A549 (cell line): ENCODE data around the gene SLBP. TPM values are rescaled to one million over a fixed set of nuclear protein-coding genes. Genes with fewer than 3 reads are reported as not detected.

Source experiments
- ATAC-seq, 2 experiments: fragments of 200-7000 bp in 1 of 2; fragments of >200 bp in 1 of 2; cut with Nextera tagmentation in 1 of 2; cut with Tn5 transposase in 1 of 2; 3 replicates each; pipeline versions ENCODE4 v1.8.0 to v1.9.1; 2018 to 2020; ENCODE audit warnings: mild to moderate bottlenecking in 1 of 2, moderate library complexity in 1 of 2
- CTCF ChIA-PET: fragments of 300-600 bp; sonication (Branson Sonifier 250); formaldehyde crosslinking; extraction: SDS; loops from one replicate; lab custom pipeline; 2021; ENCODE audit warnings: antibody characterized with exemption, inconsistent platforms; lab: Yijun Ruan, JAX
- POLR2A ChIA-PET: fragments of 350-600 bp; formaldehyde crosslinking; extraction: SDS; loops from one replicate; lab custom pipeline; 2021; ENCODE audit warnings: antibody characterized with exemption, inconsistent platforms; lab: Yijun Ruan, JAX
- DNase-seq, 2 experiments: peaks; one replicate each; pipeline versions ENCODE4 v3.0.0 to v3.0.0-alpha.2; 2011 to 2016; ENCODE audit warnings: low read depth in 1 of 2, low spot score in 1 of 2
- FAIRE-seq: peaks from 2 replicates; lab custom pipeline; 2011; peaks lifted over from hg19 to GRCh38; lab: Jason Lieb, UNC
- H3K27ac ChIP-seq, 2 experiments: fragments of >200 bp; sonication (Bioruptor Twin); formaldehyde crosslinking; 3 replicates each; pipeline ENCODE4 v1.5.1; 2016 to 2017
- H3K4me1 ChIP-seq: fragments of >200 bp; sonication (Bioruptor Twin); formaldehyde crosslinking; 3 replicates; pipeline ENCODE4 v1.6.1; 2016
- H3K4me2 ChIP-seq: fragments of >200 bp; sonication (Bioruptor Twin); formaldehyde crosslinking; 3 replicates; pipeline ENCODE4 v1.6.1; 2016
- H3K4me3 ChIP-seq: fragments of >200 bp; sonication (Bioruptor Twin); formaldehyde crosslinking; 3 replicates; pipeline ENCODE4 v1.5.1; 2016
- H3K9me3 ChIP-seq: fragments of >200 bp; sonication (Bioruptor Twin); formaldehyde crosslinking; 3 replicates; pipeline ENCODE4 v1.6.1; 2016
- BHLHE40 ChIP-seq: IDR thresholded peaks from 2 replicates; pipeline ENCODE4 v1.6.1; 2012; ENCODE audit warnings: low read depth, low read length, inconsistent platforms
- CEBPB ChIP-seq, 2 experiments: fragments of >200 bp in 1 of 2; sonication (Bioruptor Twin) in 1 of 2; formaldehyde crosslinking in 1 of 2; IDR thresholded peaks; 2 replicates each; pipeline ENCODE4 v1.6.1; 2012 to 2016
- CHD2 ChIP-seq: fragments of 150-350 bp; IDR thresholded peaks from 2 replicates; pipeline ENCODE4 v1.6.1; 2014; ENCODE audit warnings: low read length; ENCODE audit not compliant: partially characterized antibody
- ESRRA ChIP-seq: fragments of 150-350 bp; IDR thresholded peaks from 2 replicates; pipeline ENCODE4 v1.6.1; 2014; ENCODE audit warnings: mild to moderate bottlenecking, low read length, borderline replicate concordance
- FOSB ChIP-seq: fragments of 250-450 bp; sonication (Bioruptor Pico); IDR thresholded peaks from 2 replicates; pipeline ENCODE4 v1.5.0; 2020; ENCODE audit warnings: mild to moderate bottlenecking, moderate library complexity
- FOSL2 ChIP-seq, 2 experiments: fragments of 450-650 bp in 1 of 2; fragments of >200 bp in 1 of 2; sonication (Bioruptor Twin) in 1 of 2; formaldehyde crosslinking; IDR thresholded peaks; 2 replicates each; pipeline versions ENCODE4 v1.5.0 to v1.6.1; 2016 to 2020; ENCODE audit warnings: mild to moderate bottlenecking in 1 of 2, moderate library complexity in 1 of 2
- FOXS1 ChIP-seq: fragments of 250-450 bp; sonication (Bioruptor Pico); IDR thresholded peaks from 2 replicates; pipeline ENCODE4 v1.5.0; 2020; ENCODE audit warnings: mild to moderate bottlenecking, moderate library complexity
- HDAC2 ChIP-seq: fragments of 200-600 bp; sonication (generic); IDR thresholded peaks from 2 replicates; pipeline ENCODE4 v1.6.1; 2016
- HOXB13 ChIP-seq: fragments of 250-450 bp; sonication (Bioruptor Pico); IDR thresholded peaks from 2 replicates; pipeline ENCODE4 v1.5.0; 2020; ENCODE audit warnings: low read depth, mild to moderate bottlenecking, moderate library complexity
- JUN ChIP-seq, 2 experiments: fragments of >200 bp; sonication (Bioruptor Twin); formaldehyde crosslinking; IDR thresholded peaks; 2 replicates in 1 of 2; 3 replicates in 1 of 2; pipeline ENCODE4 v1.6.1; 2016 to 2017
- JUNB ChIP-seq: fragments of >200 bp; sonication (Bioruptor Twin); formaldehyde crosslinking; IDR thresholded peaks from 2 replicates; pipeline ENCODE4 v1.6.1; 2016
- KDM1A ChIP-seq: fragments of 200-600 bp; sonication (generic); IDR thresholded peaks from 2 replicates; pipeline ENCODE4 v1.6.1; 2016; ENCODE audit warnings: low read depth, mild to moderate bottlenecking
- KDM5A ChIP-seq: fragments of 200-600 bp; sonication (generic); IDR thresholded peaks from 2 replicates; pipeline ENCODE4 v1.6.1; 2016; ENCODE audit warnings: antibody characterized with exemption, mild to moderate bottlenecking
- MAZ ChIP-seq: fragments of 150-350 bp; IDR thresholded peaks from 2 replicates; pipeline ENCODE4 v1.6.1; 2014; ENCODE audit warnings: antibody characterized with exemption, low read depth, low read length, borderline replicate concordance
- MYC ChIP-seq: IDR thresholded peaks from 2 replicates; pipeline ENCODE4 v1.6.1; 2012; ENCODE audit warnings: mild to moderate bottlenecking, inconsistent platforms, low read length, improper control_type of control experiment, borderline replicate concordance
- NPAS2 ChIP-seq: fragments of 250-450 bp; sonication (Bioruptor Pico); IDR thresholded peaks from 2 replicates; pipeline ENCODE4 v1.8.0; 2022; ENCODE audit warnings: mild to moderate bottlenecking, moderate library complexity, borderline replicate concordance
- NR3C1 ChIP-seq: fragments of >200 bp; sonication (Bioruptor Twin); formaldehyde crosslinking; IDR thresholded peaks from 3 replicates; pipeline ENCODE4 v1.6.1; 2017
- PHF8 ChIP-seq: fragments of 200-600 bp; sonication (generic); IDR thresholded peaks from 2 replicates; pipeline ENCODE4 v1.6.1; 2016; ENCODE audit warnings: low read depth, mild to moderate bottlenecking, antibody characterized with exemption, moderate library complexity, borderline replicate concordance
- POLR2A ChIP-seq: IDR thresholded peaks from 2 replicates; pipeline ENCODE4 v1.6.1; 2012; ENCODE audit warnings: mild to moderate bottlenecking, low read length
- RAD21 ChIP-seq, 2 experiments: fragments of >200 bp in 1 of 2; sonication (Bioruptor Twin) in 1 of 2; formaldehyde crosslinking in 1 of 2; IDR thresholded peaks in 1 of 2; conservative IDR thresholded peaks in 1 of 2; 2 replicates in 1 of 2; 3 replicates in 1 of 2; pipeline ENCODE4 v1.6.1; 2012 to 2018; ENCODE audit warnings: inconsistent platforms in 1 of 2
- RARB ChIP-seq: fragments of 250-450 bp; sonication (Bioruptor Pico); IDR thresholded peaks from 2 replicates; pipeline ENCODE4 v1.8.0; 2021; ENCODE audit warnings: mild to moderate bottlenecking, moderate library complexity
- RFX5 ChIP-seq: fragments of 450-650 bp; IDR thresholded peaks from 2 replicates; pipeline ENCODE4 v1.7.1; 2014; ENCODE audit warnings: antibody characterized with exemption, mild to moderate bottlenecking, moderate library complexity
- TP53 ChIP-seq: fragments of 250-450 bp; sonication (Bioruptor Pico); IDR thresholded peaks from 2 replicates; pipeline ENCODE4 v1.5.0; 2021; ENCODE audit warnings: mild to moderate bottlenecking, moderate library complexity
- WGBS: methylation state at CpG from one replicate; pipeline ENCODE4 v1.1.6; 2017; ENCODE audit errors: missing lambda C conversion rate; 5-methylcytosine and 5-hydroxymethylcytosine counted together
- polyA minus RNA-seq: library from RNA; depleted of rRNA, polyadenylated mRNA; stranded (reverse); fragments of >200 nt; gene quantifications from 2 replicates; pipeline ENCODE4 v1.2.3, GENCODE V29; 2011; rRNA and poly(A)+ RNA removed
- polyA plus RNA-seq, 4 experiments: library from polyadenylated mRNA; depleted of rRNA in 3 of 4; stranded (reverse); fragments of >200 nt; fragmentation: RNase III in 1 of 4; extraction: RNeasy Plus Mini Kit Qiagen cat#74134 plus additional on column Dnase treatment in 1 of 4; gene quantifications; 2 replicates in 3 of 4; 3 replicates in 1 of 4; pipeline ENCODE4 v1.2.3, GENCODE V29; 2011 to 2017
- TF ChIP-seq, protein P1 (sequence below): IDR thresholded peaks from 2 replicates; pipeline ENCODE4 v1.6.1; 2012; ENCODE audit warnings: low read depth, borderline replicate concordance
- TF ChIP-seq, protein P2 (sequence below): fragments of >200 bp; sonication (Bioruptor Twin); formaldehyde crosslinking; IDR thresholded peaks from 3 replicates; pipeline ENCODE4 v1.6.1; 2016
- TF ChIP-seq, protein P3 (sequence below): IDR thresholded peaks from 2 replicates; pipeline ENCODE4 v1.6.1; 2012
- TF ChIP-seq, protein P4 (sequence below): fragments of >200 bp; sonication (Bioruptor Twin); formaldehyde crosslinking; IDR thresholded peaks from 3 replicates; pipeline ENCODE4 v1.5.1; 2016
- TF ChIP-seq, protein P5 (sequence below): fragments of 250-450 bp; sonication (Bioruptor Pico); IDR thresholded peaks from 2 replicates; pipeline ENCODE4 v1.5.0; 2021; ENCODE audit warnings: mild to moderate bottlenecking, moderate library complexity, borderline replicate concordance

The SLBP gene
- polyA plus RNA-seq (2011; rRNA removed) (66.7 and 89.9 TPM in 2 replicates), polyA plus RNA-seq (2017; fragmentation: RNase III; extraction: RNeasy Plus Mini Kit Qiagen cat#74134 plus additional on column Dnase treatment) (80.5 to 88.6 TPM (median 84.6 TPM) in 3 replicates), polyA minus RNA-seq (14.0 and 18.2 TPM in 2 replicates)
- 50.6 and 56.4 TPM in 2 replicates for polyA plus RNA-seq (2012; cell fraction: cytosol; rRNA removed)
- 31.6 and 38.1 TPM in 2 replicates for polyA plus RNA-seq (2012; cell fraction: nucleus; rRNA removed)

DNA sequence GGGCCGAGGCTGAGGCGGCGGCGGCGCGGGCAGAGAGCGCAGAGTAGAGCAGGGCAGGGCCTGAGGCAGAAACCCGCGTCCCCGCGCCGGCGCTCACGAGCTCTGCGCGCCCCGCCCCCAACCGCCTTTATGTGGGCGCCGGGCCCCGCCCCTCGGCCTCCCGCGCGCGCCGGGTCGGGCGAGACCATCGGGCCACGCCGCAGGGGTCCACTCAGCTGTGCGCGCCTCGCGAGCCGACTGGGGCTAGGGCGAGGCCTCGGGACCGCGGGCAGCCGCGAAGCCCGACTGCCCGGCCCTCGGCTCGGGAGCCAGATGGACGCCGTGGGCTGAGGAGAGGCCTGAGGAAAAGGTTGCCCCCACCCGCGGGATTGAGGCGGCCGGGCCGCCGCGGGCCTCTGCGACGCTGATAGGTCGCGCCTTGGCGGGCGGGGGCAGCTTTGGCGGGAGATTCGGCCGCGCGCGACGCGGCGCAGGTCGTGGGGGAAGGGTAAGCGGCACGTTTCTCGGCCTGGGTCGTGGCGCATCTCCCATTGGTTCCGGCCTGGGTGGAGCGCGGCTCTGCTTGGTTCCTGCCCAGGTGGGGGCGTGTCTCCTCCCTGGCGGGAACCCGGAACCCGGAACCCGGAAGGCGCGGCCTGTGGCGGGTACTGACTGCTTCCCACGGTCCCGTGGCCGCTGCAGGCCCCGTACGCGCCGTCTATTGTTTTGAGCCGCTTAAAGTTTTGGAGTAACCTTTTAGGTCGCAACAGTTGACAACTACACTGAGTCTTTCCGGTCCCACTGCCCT lies at the start of gene SLBP:
Gene SLBP (minus strand): TSS at position 104 of the 787 bp plus-strand sequence. CDS start 131 bp downstream, outside the sequence.
- DNase-seq (peak; percentile 92 to 97), ATAC-seq (peak; percentile 86 to 92), FAIRE-seq (no peak)
- Histone ChIP-seq H3K9me3 (no peaks in the 10 kb centered on the region), H3K4me2 (peak within 1 kb of the TSS; percentile 96), H3K27ac (peak within 1 kb of the TSS; percentile 99 to 100), H3K4me1 (peaks cover 40% of the 10 kb centered on the region), H3K4me3 (peak within 1 kb of the TSS; percentile 85)
- WGBS, result no CpG with 5 or more reads among the region's 98 CpGs
- CTCF ChIA-PET, result interaction anchor here (0.6 to 3.5 kb wide), 5 partner anchors 11 to 30 kb away, joined by 3 to 17 read pairs (median 4); no protein-coding TSS in a partner anchor
- POLR2A ChIA-PET, result interaction anchor here (0.5 to 2.2 kb wide), 8 partner anchors 9 to 365 kb away, joined by 4 to 21 read pairs (median 6); partner anchors contain the start of genes TACC3, TMEM129 and UVSSA
- TF ChIP-seq, protein P1, sequence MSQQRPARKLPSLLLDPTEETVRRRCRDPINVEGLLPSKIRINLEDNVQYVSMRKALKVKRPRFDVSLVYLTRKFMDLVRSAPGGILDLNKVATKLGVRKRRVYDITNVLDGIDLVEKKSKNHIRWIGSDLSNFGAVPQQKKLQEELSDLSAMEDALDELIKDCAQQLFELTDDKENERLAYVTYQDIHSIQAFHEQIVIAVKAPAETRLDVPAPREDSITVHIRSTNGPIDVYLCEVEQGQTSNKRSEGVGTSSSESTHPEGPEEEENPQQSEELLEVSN, result peak; percentile 99
- no peak for TF ChIP-seq HDAC2
- TF ChIP-seq, protein P2, sequence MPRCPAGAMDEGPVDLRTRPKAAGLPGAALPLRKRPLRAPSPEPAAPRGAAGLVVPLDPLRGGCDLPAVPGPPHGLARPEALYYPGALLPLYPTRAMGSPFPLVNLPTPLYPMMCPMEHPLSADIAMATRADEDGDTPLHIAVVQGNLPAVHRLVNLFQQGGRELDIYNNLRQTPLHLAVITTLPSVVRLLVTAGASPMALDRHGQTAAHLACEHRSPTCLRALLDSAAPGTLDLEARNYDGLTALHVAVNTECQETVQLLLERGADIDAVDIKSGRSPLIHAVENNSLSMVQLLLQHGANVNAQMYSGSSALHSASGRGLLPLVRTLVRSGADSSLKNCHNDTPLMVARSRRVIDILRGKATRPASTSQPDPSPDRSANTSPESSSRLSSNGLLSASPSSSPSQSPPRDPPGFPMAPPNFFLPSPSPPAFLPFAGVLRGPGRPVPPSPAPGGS, result 0 out of 3 replicates have a peak, but pooled peaks have one; percentile 61
- TF ChIP-seq RAD21 (conservative IDR thresholded peaks at IDR 0.05 in 1 of 2, IDR thresholded peaks at IDR 0.05 in 1 of 2), result no peak
- TF ChIP-seq HOXB13 (CRISPR knock-in tag), result no peak
- peak; percentile 87 for TF ChIP-seq POLR2A
- TF ChIP-seq BHLHE40, result peak; percentile 91
- peak; percentile 66; the same call in 1 of the 2 replicates for TF ChIP-seq RFX5
- 0 out of 2 replicates have a peak, but pooled peaks have one; percentile 27 for TF ChIP-seq PHF8
- no peak for TF ChIP-seq NR3C1
- TF ChIP-seq MYC, result peak; percentile 93
- TF ChIP-seq FOXS1 (CRISPR knock-in tag), result no peak
- TF ChIP-seq JUNB, result no peak
- 0 out of 2 replicates have a peak, but pooled peaks have one; percentile 78 for TF ChIP-seq MAZ
- TF ChIP-seq TP53, result no peak
- TF ChIP-seq CHD2, result peak; percentile 42
- TF ChIP-seq ESRRA, result no peak
- peak; percentile 57 to 80; a peak in 2 of 5 replicates for TF ChIP-seq JUN (IDR thresholded peaks at IDR 0.05)
- TF ChIP-seq, protein P3, sequence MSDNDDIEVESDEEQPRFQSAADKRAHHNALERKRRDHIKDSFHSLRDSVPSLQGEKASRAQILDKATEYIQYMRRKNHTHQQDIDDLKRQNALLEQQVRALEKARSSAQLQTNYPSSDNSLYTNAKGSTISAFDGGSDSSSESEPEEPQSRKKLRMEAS, result peak; percentile 97

DNA sequence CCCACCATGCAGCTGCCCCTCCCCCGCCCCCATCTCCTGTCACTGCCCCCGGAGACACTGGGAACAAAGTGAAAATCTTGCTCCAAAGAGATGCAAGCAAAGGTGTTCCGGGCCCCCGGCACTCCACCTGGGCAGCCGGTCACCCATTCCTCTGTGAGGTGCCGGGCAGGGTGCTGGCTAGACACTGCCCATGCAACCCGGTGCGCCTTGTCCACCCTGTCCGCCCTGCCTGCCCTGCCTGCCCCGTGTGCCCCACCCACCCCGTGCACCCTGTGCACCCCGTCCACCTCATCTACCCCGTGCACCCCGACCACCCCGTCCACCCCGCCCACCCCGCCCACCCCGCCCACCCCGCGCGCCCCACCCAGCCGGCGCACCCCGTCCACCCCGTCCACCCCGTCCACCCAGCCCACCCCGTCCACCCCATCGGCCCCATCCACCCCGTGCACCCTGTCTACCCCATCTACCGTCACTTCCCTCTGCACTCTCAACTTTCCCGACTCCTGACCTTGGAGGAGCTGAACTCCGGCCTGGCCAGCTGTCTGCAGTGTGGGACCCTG lies 49.1 kb upstream of the SLBP start:
- Histone ChIP-seq H3K27ac (peak overlapping the region in 1 of 2 experiments; percentile 76; a peak in 3 of 6 replicates), H3K4me1 (peaks cover 36% of the 10 kb centered on the region), H3K9me3 (no peaks in the 10 kb centered on the region), H3K4me3 (no peak overlapping the region), H3K4me2 (peak overlapping the region; percentile 58)
- ChIA-PET POLR2A (no interaction called here), CTCF (interaction anchor here (1.1 to 1.3 kb wide), 2 partner anchors 48 to 138 kb away, joined by 3 read pairs; no protein-coding TSS in a partner anchor)
- peak in 1 of 2 experiments; percentile 9; a peak in 2 of 6 replicates for ATAC-seq
- DNase-seq, result no peak
- WGBS, result 76% methylated on average over 4 of the region's 32 CpGs
- FAIRE-seq, result no peak
- no peak for TF ChIP-seq CHD2
- TF ChIP-seq HDAC2, result no peak
- no peak for TF ChIP-seq FOSB
- TF ChIP-seq NPAS2 (CRISPR knock-in tag), result no peak
- TF ChIP-seq, protein P4, sequence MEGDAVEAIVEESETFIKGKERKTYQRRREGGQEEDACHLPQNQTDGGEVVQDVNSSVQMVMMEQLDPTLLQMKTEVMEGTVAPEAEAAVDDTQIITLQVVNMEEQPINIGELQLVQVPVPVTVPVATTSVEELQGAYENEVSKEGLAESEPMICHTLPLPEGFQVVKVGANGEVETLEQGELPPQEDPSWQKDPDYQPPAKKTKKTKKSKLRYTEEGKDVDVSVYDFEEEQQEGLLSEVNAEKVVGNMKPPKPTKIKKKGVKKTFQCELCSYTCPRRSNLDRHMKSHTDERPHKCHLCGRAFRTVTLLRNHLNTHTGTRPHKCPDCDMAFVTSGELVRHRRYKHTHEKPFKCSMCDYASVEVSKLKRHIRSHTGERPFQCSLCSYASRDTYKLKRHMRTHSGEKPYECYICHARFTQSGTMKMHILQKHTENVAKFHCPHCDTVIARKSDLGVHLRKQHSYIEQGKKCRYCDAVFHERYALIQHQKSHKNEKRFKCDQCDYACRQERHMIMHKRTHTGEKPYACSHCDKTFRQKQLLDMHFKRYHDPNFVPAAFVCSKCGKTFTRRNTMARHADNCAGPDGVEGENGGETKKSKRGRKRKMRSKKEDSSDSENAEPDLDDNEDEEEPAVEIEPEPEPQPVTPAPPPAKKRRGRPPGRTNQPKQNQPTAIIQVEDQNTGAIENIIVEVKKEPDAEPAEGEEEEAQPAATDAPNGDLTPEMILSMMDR, result no peak
- TF ChIP-seq CEBPB (IDR thresholded peaks at IDR 0.05), result no peak
- TF ChIP-seq, protein P5, sequence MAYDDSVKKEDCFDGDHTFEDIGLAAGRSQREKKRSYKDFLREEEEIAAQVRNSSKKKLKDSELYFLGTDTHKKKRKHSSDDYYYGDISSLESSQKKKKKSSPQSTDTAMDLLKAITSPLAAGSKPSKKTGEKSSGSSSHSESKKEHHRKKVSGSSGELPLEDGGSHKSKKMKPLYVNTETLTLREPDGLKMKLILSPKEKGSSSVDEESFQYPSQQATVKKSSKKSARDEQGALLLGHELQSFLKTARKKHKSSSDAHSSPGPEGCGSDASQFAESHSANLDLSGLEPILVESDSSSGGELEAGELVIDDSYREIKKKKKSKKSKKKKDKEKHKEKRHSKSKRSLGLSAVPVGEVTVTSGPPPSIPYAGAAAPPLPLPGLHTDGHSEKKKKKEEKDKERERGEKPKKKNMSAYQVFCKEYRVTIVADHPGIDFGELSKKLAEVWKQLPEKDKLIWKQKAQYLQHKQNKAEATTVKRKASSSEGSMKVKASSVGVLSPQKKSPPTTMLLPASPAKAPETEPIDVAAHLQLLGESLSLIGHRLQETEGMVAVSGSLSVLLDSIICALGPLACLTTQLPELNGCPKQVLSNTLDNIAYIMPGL (CRISPR knock-in tag), result no peak
- no peak for TF ChIP-seq HOXB13 (CRISPR knock-in tag)
- TF ChIP-seq PHF8, result no peak
- TF ChIP-seq RARB (CRISPR knock-in tag), result no peak
- no peak for TF ChIP-seq TP53
- no peak for TF ChIP-seq FOSL2 (IDR thresholded peaks at IDR 0.05)
- no peak for TF ChIP-seq FOSL2 (CRISPR knock-in tag; IDR thresholded peaks at IDR 0.05)
- no peak for TF ChIP-seq KDM5A
- no peak for TF ChIP-seq KDM1A
